Stimulated activated naive CD4-positive, alpha-beta T cell treated with Interleukin-2 at 50 U/mL for 16 hours (primary cell): Measurements from ENCODE around the gene TAF1B.

ENCODE experiments used
- DNase-seq: peaks from one replicate; lab custom pipeline; 2025; lab: John Stamatoyannopoulos, UW

Gene TAF1B

DNA sequence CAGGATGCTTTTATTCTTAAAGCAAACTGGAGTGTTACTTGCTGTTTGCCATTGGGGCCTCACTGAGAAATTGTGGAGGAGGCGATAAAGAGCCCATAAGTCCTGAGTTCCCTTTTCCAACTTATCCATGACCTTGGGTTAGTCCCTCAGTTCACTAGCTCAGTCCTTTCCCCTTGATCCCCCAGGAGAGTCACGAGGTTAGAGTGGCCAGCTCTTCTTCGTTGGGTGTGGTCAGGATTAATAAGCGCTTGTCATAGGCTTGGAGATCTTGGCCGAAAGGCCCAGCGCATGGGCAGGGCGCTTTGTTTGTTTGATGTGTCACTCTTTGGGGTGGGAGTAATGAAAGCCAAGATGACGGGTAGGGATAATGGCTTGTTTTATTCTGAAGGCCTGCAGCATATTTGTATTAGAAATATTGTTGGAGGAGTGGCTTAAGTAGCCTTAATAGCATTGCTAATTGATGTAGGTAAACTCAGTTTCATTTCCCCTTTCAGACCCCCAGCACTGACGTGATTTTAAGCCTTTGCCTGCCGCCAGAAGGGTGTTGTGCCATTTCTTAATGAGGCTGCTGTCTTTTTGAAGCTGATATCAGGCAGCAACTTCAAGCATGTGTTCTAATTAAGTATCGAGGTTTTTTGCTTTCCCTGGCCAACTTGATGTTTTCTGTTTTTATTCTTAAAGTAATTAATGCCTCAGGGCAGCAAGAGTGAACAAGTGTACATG lies 123.9 kb downstream of the TAF1B start:
- DNase-seq = no peak

DNA sequence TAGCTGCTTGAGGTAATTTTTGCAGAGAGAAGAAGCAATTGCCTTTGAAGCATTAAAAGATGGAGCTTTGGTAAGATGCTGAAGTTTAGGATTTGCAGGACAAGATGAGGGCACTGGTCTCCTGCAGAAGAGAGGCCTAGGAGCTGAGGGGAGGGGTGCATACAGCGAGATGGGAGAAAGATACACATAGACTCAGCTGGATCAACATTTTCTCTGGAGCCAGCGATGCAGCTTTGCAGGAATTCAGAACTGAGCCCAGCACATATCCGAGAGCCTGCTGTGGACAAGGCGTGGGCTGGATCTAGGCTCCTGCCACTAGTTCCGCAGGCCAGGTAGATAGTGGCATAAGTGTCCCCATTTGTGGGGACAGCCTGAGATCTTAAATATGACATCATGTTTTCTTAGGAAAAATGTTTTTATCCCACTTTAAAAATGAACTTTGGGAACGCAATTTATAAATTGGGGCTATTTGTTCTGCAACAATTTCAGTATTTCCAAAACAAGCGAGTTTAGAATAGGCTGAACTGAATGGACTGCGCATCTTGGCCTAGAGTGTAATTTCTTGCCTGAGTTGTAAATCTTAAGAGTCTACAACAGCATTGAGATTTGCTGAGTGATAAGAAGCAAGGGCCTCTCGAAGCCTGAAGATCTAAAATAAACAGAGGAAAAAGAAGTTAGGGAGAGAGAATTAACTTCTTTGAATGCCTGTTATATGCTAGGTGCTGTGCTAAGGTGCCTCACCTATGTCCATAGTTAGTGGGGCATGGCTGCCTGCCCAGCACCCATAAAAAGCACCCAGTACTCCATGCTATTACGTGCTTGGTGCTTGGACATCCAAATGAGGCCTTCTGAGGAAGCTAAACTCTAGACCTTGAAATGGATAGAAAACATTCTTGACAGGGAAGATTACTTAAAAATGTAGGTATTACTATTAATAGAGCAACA lies 125.6 kb downstream of the TAF1B start:
- no peak for DNase-seq

DNA sequence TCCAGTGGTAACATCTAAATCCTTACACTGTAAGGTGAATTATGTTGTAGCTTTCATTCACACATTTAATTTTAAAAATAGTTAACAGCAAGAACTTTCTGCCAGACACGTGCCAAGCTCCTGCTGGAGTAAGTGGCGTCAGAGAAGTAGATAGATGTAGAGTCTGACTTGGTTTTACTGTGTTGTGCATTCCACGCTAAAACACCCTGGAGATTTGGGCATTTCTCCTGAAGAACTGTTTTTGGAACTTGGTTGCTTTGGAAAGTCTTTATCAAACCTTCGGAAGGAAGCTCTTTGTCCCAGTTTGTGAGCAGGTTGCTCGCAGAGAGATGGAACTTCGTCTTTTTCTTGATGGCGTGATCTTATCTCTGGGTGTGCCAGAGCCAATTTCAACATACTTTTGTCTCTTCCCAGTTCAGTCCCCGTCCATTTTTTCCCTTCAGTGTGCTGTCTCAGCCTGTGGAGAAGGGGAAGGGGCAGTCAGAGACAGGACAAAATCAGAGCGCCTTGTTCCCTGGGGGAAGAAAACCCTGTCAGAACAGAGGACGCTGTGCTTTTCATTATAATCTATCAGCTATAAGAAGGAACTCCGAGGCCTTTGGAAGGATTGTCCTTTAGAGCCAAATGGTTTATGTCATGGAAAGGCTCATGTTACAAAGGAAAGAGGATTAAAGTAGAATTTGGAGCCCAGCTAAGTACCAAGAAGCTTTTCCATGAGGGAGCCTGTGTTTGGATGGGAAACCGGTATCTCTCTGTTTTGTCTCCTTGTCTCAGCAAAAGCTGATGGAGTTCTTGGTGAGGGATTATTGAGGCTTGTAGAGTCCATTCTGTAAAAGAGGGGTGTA lies 127.1 kb downstream of the TAF1B start:
- DNase-seq = no peak

DNA sequence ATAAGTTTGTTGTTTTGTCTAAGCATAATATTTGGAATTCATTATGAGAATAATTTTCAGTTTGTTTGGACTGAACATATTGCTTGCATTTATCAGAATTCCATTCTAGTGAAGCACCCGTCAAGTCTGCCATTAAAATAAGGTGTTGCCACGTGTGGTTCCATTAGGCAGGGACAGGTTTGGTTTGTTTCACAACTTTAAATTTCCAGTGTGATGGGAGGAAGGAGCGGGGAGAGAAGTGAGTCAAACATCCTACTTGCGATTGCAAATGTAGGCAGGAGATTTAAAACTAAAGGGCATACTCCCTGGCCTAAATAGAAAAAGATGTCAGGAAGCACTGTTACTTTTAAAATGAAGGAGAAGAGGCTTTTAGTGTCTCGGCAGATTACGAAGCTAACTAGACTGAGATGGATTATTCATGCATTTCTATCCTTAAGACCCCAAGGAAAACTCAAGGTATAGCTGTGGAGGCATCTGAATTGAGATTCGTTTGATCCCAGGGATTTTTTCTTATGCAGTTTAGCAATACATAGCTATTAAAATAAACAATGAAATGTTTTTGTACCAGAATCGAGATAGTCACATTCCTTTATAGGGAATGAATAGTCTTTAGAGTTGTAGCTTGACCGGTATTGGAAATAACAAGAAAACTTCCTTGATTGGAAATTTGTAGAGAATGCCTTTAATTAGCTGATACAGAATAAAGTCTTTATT lies 128.0 kb downstream of the TAF1B start:
- no peak for DNase-seq

DNA sequence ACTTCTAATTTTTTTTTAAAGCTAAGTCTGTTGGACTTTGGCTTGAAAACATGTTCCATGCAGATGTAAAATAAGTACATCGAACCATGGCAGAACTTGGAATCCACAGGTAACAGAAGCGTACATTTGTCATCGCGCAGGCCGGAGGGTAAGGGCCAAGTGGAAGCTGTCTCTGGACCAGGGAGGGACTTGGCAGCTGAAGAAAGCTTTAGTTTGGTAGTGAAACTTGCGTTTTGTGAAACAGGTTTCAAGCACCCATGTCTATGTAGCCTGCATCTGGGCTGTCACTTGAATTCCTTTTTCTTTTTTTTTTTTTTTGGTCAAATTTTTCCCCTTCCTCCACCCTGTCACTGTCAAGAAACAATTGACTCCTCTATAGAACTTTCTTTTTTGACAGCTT lies 128.6 kb downstream of the TAF1B start:
- DNase-seq = no peak

DNA sequence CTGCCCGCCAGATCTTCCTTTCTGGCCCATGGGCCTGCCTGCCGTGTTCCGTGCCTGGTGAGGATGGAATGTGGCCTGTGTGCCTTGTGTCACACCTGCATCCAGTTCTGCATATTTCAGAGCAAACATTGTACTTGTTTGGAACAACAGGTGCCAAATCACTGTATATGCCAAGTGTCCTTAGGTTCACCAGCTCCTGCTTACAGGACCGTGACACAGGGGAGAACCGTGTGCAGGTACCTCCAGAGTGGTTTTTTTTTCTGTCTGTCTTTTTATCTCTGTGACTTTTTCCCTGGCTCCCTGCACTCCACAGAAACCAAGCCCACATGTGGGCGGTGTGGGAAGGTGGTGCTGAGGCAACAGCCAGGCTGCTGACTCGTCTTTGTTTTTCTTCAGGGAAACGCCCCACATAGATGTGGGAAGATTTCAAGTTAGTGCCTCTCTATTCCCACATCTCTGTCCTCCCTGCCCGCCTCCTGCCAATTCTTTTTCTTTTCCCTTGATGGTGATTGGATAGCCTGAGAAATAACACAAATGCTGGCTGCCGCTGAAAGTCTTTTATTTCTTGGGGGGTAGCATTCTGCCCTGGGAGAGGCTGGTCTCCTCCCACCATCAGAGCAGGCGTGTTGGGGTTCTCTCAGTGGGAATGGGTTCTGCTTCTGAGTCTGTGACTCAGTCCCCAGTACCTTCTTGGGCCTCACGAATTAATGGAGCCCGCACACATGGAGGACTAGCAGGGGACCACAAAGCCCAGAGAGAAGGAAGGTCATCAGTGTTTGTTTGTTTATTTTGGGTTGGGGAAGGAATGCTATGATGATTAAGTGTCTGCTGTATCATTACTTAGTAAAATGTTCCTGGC lies 129.6 kb downstream of the TAF1B start:
- DNase-seq = no peak

DNA sequence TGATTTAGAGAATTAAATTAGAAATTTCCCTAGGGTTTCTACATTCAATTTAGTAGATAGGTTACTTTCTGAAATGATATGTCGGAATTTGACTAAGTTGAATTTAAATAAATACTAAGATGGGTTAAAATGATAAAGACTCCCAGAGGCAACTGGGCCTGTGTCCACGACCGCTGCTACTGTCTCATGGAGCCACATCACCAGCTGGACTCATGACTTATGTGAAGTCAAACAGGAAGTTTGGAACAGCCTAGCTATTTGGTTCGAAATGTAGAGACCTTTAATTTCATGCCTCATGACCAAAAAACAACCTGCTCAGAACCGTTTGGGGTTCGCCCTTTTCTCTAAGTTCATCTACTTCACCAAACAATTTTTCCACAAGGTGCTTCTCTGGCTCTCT lies 130.4 kb downstream of the TAF1B start:
- DNase-seq = no peak

DNA sequence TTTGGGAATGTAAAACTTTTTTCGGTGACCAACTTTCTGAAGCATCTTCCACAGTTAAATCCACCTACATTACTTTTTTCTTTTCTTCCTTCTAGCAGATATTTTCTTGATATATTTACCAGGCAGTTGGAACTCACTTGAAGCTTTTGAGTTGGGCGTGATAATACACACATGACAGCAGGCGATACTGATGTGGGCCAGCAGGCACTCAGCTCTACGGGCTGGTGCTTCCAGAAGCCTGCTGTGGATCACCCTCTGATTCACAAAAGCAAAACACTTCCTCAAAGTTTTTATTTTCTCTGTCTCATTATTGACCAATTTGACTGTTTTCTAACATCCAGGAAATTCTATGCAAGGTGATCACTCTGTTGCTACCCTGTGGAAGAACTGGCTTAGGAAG lies 131.1 kb downstream of the TAF1B start:
- DNase-seq = no peak

DNA sequence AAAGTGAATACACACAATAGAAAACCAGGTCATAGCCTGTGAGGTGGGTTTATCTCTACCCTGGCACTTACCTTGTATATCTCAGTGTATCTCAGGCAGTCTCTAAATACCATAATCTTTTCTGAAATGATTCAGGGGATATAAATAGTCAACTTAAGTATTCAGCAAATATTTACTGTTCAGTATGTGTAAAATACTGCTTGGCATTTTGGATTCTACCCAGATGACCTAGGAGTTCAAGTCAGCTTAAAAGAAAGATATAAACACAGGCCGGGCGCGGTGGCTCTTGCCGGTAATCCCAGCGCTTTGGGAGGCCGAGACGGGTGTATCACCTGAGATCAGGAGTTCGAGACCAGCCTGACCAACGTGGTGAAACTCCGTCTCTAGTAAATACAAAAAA lies 132.1 kb downstream of the TAF1B start:
- DNase-seq = no peak

DNA sequence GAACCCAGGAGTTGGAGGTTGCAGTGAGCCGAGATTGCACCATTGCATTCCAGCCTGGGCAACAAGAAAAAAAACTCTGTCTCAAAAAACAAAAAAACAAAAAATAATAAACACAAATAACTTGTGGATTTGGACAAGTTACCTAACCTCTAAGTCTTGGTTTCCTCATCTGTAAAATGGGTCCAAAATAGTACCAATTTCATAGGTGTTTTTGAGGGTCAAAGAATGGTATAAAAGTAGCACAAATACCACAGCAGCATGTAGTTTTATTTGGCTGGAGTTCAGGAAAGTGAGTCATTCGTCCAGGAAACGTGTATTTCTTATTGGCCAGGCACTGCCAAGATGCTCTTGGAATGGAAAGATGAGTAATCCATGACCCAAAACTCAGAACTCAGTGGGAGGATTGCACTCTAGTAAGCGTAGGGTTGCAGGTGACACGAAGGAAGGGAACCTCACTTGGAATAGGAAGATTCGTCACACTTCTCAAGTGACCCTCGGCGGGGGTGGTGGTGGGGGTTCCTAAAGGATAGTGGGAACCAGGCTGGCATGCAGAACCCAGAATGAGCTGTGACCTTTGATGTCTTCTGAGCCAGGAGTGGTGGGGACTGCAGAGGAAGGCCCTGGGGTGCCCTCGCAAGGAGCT lies 132.7 kb downstream of the TAF1B start:
- peak; percentile 38 for DNase-seq

DNA sequence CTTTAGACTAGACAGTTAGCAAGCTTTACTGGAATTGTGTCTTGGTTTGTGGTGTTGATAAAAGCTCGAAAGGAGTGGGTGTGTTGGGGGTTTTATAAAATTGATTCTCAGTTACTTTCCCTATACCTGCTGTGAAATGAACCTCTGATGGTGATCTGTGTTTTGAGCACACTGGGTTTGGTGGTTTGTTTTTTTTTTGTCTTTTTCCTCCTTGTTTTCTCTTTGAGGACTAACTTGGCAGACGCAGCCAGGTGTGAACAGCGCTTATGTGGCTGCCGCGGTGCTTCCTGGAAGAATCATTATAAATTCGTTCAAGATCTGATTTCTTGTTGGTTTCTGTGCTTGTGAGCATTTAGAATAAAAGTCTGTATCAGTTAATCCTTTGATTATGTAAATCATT lies 136.7 kb downstream of the TAF1B start:
- DNase-seq = no peak

DNA sequence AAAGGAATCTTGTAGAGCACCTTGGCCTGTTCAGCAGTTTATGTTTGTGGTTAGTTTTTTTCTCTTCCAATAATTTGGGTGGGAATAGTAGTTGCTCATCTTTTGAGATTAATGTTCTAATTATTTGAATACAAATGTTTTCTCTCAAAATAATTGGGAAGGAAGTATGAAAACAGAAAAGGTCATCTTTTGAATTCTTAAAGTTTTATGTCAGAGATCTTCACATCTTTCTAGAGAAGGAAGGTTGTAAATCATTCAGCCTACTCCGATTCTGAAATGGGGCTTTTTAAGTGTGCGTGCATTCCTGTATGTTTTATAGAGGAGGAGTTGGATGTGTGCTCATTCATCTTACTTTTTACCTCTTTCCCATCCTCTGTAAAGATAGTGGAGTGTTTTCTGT lies 137.2 kb downstream of the TAF1B start:
- DNase-seq = no peak

DNA sequence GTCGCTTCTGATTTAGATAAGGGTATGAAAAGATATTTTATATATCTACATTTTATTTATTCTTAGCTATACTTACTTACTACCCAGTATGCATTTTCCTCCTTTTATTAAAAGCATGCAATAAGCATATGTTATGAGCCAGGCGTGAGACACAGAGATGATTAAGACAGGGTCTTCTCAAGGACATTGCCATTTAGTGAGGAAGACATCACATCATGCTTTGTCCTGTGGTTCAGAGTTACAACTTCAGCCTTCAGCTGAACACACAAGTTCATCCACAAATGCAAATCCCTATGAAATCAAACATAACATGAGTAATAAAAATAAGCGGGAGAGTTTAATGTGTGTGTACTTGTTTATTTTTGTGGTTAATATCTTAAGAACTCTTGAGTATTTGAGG lies 138.4 kb downstream of the TAF1B start:
- DNase-seq = no peak

DNA sequence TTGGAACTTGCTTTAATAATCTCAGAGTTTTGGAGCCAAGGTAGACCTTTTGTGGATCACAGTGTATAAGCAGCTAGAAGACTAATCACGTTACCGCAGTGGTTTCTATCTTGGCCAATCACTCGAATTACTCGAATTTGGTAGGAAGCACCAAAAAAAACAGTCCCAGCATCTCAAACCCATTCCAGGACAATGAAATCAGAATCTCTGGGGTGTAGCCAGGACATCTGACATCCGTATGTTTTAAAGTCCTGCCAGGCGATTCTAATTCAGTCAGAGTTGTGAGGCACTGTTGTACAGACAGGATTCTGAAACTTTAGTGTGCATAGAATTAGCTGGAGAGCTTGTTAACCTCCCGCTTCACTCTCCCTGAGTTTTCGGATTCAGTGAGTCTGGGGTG lies 139.0 kb downstream of the TAF1B start:
- no peak for DNase-seq

DNA sequence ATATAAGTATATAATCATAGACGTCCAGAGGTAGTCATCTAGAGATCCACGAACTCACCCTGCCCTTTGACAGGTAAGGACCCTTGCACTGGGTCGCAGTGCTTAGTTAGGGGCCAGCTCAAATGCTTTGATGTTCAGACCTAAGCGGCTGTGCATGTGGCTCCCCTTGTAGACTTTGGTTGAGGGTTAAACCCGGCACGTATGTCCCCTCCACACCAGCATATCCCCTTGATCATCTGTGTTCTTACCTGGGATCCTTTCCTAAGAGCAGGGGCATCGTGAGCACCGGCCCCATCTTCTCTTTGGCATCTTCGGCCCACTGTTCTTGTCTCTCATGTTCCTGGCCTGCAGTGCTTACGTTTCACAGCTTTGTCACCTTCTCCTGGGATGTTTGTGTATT lies 139.6 kb downstream of the TAF1B start:
- no peak for DNase-seq

DNA sequence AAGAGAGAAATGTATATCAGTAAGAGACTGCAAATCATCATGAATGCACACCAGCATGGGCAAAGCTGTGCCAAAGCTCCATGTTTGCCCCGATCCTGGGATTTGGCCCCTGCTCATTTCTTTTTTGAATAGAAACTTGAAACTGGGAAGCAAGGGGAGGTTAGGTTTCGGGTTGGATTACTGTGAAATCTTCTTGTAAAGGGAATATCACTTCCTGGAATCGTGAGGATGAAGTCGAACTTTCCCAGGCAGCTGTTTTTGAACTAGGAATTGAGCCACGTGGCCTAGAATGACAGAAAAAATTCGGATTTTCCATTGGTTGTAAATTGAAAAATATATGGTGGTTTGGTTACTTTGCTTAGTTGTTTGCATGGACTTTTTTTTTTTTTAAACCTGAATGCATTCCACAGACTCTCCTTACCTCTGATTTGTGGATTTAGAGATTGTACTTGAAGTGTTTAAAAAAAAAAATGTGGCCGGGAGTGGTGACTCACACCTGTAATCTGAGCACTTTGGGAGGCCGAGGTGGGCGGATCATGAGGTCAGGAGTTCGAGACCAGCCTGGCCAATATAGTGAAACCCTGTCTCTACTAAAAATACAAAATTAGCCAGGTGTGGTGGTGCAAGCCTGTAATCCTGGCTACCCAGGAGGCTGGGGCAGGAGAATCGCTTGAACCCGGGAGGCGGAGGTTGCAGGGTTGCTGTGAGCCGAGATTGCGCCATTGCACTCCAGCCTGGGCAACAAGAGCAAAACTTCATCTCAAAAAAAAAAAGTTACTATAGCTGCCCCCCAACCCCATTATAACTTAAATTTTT lies 140.3 kb downstream of the TAF1B start:
- DNase-seq = no peak
